Embryonic facial prominence (tissue), 1 donor: ENCODE data around the gene CASD1.

Experiments used
- DNase-seq: peaks from one replicate; pipeline ENCODE4 v3.0.0-alpha.2; 2016; ENCODE audit errors: extremely low spot score

CASD1 gene

GRCh38 chr7:94580601-94581000, 71.0 kb downstream of the CASD1 start:
- DNase-seq = no peak

GRCh38 chr7:94584113-94584512, 74.5 kb downstream of the CASD1 start:
- no peak for DNase-seq

DNA sequence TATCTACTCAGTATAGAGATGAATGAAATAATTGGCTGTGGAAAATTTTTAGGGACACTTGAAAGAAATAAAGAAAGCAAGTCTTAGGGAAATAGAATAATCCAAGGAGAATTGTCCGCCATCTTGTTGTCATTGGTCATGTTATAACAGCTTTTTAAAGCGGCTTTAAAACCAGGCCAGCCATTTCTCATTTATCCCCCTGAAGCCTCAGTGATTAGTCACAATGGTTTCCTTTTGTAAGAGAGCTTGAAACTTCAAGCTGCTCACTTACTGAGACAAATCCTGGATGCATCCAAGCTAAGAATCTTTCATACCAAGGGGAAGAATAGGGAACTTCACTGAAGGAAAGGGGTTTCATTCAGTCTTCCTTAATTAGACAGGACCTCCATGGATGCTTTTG, 78.5 kb downstream of the CASD1 start:
- DNase-seq = no peak

- DNase-seq = no peak
Observed at GRCh38 chr7:94590526-94591162, 81.0 kb downstream of the CASD1 start.

DNA sequence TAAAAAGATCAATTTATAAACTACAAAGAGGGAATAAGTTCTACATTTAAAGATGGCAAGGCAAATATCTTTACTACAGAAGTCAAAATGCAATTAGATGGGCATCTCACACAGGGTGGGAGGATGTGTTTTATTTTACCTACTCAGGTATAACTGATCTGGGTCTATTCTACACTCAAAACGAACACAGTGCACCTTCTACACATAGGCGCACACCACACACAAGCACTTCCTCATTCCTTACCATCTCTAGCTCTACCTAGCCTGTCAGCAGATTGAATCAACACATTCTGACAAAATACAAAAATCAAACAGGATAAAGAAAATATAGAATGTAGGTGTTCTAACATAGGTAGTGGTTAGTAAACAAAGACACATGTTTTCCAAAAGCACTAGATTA, 81.6 kb downstream of the CASD1 start:
- DNase-seq = no peak

DNA sequence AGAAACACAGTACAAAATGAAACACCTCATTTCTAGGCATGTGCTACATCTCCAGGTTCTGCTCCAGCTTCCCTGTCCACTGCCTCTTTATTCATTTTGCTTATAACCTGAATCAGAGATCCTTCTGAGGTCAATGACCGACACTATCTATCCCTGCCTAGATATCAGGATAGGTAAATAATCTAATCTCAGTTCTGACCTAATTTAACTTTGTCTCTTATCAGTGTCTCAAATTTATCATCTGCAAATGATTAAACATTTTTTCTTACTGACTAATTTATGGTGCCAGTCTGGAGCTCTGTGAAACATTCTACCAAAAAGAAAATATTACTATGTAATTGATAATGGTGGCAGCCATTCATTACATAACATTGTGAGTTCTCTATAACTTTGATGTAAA, 85.3 kb downstream of the CASD1 start:
- no peak for DNase-seq

DNA sequence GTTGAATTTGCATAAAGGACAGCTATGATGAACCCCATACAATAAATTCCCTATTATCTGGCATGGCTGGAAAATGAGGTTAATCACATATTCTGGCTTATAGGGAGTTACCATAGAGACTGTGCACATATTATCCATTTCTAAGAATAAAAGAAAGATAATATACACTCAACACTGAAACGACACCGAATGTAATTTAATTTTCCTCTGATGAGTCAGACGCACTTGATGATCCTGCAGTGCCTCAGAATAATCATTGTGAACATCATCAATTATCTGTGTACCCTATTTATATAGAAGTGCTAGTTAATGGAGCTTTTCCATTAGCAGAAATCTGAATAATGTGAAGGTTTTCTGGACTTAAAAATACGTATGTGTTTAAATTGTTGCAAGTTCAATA, 86.1 kb downstream of the CASD1 start:
- no peak for DNase-seq

- no peak for DNase-seq
Observed at GRCh38 chr7:94600267-94600666, 90.7 kb downstream of the CASD1 start.

DNA sequence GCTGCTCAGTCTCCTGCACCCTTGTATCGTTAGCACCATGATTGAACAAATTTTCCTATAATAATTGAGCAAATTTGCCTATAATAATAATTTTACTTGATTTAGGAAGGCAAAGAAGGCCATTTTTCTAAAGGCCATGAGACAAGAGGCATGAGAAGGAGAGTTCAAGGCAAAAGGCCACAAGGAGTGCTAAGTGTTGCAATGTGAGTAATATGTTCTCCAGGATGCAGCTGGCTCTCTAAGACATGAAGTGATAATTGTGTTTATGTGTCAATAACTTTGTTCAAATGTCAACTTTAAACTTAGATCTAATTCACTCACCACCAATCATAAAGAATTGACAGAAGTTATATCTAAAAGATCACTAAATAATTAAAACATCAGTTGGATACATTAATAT, 92.6 kb downstream of the CASD1 start:
- no peak for DNase-seq

- DNase-seq = no peak
Observed at GRCh38 chr7:94605031-94605430, 95.4 kb downstream of the CASD1 start.
